Activated CD8-positive, alpha-beta memory T cell treated with anti-CD3 and anti-CD28 coated beads, Interleukin-2, amount 50 U/mL, for 4 hours (primary cell): ENCODE results near the gene KCNJ14.

ENCODE experiments used
- DNase-seq: peaks from one replicate; pipeline ENCODE4 v3.0.0-alpha.2; 2020

Gene KCNJ14

GRCh38 chr19:48455171-48455907 lies at the start of gene KCNJ14:
Gene KCNJ14 (plus strand): TSS chr19:48455574. CDS start chr19:48461725, 6,151 bp downstream.
- no peak for DNase-seq

- no peak for DNase-seq
Measured at GRCh38 chr19:48405850-48406249, 49.5 kb upstream of the KCNJ14 start.

GRCh38 chr19:48413879-48414587 lies 41.3 kb upstream of the KCNJ14 start:
- no peak for DNase-seq

- DNase-seq = peak; percentile 59
Measured at GRCh38 chr19:48415395-48415794, 40.0 kb upstream of the KCNJ14 start.

GRCh38 chr19:48415806-48416221 lies 39.6 kb upstream of the KCNJ14 start:
- no peak for DNase-seq

- no peak for DNase-seq
Measured at GRCh38 chr19:48417421-48417820, 38.0 kb upstream of the KCNJ14 start.

GRCh38 chr19:48418317-48419064 lies 36.9 kb upstream of the KCNJ14 start:
- no peak for DNase-seq

- peak; percentile 76 for DNase-seq
Measured at GRCh38 chr19:48419158-48419920, 36.0 kb upstream of the KCNJ14 start.

- no peak for DNase-seq
Measured at GRCh38 chr19:48421548-48421947, 33.8 kb upstream of the KCNJ14 start.

- no peak for DNase-seq
Measured at GRCh38 chr19:48424694-48425219, 30.6 kb upstream of the KCNJ14 start.

GRCh38 chr19:48428670-48429069 lies 26.7 kb upstream of the KCNJ14 start:
- DNase-seq = no peak

- no peak for DNase-seq
Measured at GRCh38 chr19:48433337-48433736, 22.0 kb upstream of the KCNJ14 start.

GRCh38 chr19:48436586-48436985 lies 18.8 kb upstream of the KCNJ14 start:
- no peak for DNase-seq

GRCh38 chr19:48441360-48442050 lies 13.9 kb upstream of the KCNJ14 start:
- no peak for DNase-seq

- no peak for DNase-seq
Measured at GRCh38 chr19:48442116-48443035, 13.0 kb upstream of the KCNJ14 start.

GRCh38 chr19:48443256-48443655 lies 12.1 kb upstream of the KCNJ14 start:
- DNase-seq = no peak

GRCh38 chr19:48443731-48444128 lies 11.6 kb upstream of the KCNJ14 start:
- no peak for DNase-seq

GRCh38 chr19:48444129-48444935 lies 11.0 kb upstream of the KCNJ14 start:
- no peak for DNase-seq

GRCh38 chr19:48444936-48445200 lies 10.5 kb upstream of the KCNJ14 start:
- no peak for DNase-seq

- no peak for DNase-seq
Measured at GRCh38 chr19:48445256-48445605, 10.1 kb upstream of the KCNJ14 start.
